HG03457 (cell line): ENCODE results near the gene TNFRSF12A.
"Not testable (repeated sequence)": the region's sequence is repeated elsewhere in the genome, so short reads cannot be mapped to it uniquely, and the experiment has no call there.

Experiments
- ATAC-seq: cut with Tn5 transposase; IDR thresholded peaks from one replicate; pipeline ENCODE4 v1.9.1; 2021; ENCODE audit warnings: moderate number of reproducible peaks; ENCODE audit not compliant: unreplicated experiment

Gene TNFRSF12A

DNA sequence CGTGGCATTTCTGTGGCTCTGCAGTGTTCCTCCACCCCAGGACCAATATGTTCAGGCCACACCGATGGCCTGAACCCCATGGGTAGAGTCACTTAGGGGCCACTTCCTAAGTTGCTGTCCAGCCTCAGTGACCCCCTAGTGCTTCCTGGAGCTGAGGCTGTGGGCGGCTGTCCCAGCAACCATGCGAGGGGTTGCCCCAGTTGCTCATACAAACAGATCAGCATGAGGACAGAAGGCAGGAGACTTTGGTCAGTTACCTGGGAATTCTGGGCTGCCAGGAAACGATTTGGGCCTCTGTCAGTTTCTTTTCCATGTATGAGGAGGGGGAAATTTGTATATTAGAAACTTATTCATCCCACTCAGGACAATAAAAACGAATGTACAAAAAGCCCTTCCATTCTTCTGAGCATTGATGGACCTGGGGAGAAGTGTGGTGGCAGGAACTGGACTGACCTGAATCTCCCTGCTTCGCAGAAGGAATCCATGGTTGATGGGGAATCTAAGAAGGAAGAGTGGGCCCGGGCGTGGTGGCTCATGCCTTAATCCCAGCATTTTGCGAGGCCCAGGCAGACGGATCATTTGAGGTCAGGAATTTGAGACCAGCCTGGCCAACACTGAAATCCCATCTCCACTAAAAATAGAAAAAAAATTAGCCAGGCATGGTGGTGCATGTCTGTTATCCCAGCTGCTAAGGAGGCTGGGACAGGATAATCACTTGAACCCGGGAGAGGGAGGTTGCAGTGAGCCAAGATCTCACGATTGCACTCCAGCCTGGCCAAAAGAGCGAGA, 40.4 kb downstream of the TNFRSF12A start:
- ATAC-seq, result no peak

DNA sequence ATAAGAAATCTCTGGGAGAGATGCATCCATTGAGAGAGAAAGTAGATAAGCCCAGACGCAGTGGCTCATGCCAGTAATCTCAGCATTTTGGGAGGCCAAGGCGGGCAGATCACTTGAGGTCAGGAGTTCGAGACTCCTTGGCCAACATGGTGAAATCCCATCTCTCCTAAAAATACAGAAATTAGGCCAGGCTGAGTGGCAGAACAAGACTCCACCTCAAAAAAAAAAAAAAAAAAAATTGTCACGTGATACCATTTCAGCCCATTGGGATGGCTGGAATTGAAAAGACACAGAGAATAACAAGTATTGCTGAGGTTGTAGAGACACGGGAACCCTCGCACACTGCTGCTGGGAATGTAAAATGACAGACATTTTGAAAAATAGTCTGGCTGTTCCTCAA, 42.4 kb downstream of the TNFRSF12A start:
- no peak for ATAC-seq

DNA sequence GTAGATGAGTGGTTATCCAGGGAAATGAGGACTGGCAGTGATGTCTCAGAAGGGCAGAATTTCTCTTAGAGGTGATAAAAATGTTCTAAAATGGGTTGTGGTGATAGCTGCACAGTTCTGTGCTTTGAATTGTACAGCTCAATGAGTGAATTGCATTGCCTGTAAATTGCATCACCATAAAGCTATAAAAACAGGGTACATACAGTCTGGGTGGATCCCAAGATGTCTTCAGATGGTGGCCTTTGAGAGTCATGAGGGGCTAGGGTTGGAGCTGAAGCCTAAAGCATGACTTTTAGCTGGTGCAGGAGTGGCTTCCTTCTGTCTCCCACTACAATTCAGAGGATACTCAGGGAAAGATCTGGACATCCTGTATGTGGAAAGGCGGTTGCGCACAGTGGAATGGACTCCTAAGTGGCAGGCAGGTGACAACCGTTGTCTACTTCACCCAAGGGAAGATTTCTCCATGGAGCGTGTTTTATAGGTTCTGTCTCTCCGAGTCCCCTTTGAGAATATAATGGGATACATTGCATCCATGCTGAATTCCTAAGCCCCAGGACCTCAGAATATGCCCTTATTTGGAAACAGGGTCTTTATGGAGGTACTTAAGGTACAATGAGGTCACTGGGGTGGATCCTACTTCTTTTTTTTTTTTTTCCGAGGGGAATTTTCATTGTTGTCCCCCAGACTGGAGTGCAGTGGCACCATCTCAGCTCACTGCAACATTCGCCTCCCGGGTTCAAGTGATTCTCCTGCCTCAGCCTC, 43.6 kb downstream of the TNFRSF12A start:
- ATAC-seq, result no peak

DNA sequence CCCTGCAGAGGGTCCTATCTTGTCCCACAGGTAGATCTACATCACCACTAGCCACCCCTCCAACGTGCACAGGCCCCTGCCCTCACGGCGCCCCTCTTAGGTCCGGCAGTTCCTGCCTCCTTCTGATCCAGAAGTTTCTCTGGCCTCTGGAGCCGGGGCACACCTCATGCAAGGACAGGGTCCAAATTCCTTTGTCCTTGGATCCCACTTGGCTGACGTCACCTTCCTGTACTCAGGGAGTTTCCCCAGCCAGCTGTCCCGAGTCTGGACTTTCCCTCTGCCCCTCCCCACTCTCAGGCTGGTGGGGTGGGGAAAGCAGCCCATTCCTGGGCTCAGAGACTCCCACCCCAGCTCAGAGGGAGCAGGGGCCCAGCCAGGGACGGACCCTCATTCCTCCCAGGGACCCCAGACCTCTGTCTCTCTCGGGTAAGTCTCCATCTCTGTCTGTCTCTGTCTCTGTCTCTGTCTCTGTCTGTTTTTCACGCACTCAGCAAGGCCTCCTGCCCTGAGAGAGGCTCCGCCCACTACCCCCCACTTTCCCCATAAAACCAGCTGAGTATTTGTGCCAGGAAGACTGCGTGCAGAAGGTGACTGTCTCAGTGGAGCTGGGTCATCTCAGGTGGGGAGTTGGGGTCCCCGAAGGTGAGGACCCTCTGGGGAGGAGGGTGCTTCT, 45.0 kb downstream of the TNFRSF12A start, which contains the start of gene IL32:
Gene IL32 (plus strand): TSS at position 572 of the 673 bp plus-strand sequence. CDS start 172 bp downstream, outside the sequence.
- ATAC-seq, result no peak

DNA sequence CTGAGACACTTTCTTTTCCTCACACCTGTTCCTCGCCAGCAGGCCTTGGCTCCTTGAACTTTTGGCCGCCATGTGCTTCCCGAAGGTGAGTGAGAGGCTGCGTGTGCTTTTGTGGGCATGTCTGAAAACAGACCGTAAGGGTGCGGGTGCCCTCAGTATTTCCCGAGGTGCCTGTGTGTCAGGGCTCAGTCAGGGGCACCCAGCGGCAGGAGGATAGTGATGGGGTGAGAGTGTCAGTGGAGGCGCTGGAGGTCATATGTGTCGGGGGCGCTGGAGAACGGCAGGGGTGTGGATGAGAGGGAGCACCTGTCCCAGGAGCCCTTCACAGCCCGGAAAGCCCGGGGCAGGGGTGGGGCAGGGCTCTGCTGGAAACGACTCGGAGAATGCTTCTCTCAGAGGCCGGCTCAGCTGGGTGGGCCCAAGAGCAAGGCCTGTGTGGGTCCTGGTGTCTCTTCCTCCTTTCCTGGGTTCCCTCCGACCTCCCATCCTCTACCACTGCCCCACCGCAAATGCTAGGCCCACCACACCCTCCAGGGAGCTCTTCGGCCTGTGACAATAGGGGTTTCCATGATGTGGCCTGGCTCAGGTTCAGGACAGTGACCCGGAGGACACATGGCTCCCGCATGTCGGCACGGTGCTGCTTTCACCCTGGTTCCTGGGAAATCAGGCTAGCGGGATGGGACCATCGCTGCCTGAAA, 45.7 kb downstream of the TNFRSF12A start:
- ATAC-seq, result no peak

DNA sequence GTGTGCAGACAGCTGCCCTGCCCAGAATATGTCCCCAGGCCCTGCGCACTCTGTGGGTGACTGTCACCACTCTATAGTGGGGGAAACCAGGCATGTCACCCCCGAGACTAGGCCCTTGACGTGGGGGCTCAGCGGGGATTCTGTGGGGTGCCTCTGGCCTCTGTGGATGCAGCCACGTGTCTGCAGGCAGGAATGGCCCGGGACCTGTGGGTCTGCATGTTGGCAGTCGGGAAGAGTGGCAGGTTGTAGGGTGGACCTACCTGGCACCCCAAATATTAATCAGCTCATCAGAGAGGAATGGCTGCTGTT, 46.2 kb downstream of the TNFRSF12A start:
- no peak for ATAC-seq

DNA sequence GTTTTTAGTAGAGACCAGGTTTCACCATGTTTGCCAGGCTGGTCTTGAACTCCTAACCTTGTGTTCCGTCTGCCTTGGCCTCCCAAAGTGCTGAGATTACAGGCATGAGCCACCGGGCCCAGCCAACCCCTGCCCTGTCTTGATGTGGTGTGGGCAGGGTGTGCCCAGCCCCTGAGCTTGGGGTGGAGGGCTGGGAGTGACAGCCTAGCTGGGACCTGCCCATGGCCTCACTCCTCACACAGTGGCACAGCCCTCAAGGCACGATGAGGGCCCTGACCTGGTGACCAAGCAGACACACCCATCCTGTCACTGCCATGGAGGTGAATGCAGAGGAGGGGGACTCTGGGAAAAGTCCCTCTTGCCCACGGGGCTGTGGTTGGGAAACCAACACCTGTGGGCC, 48.3 kb downstream of the TNFRSF12A start:
- ATAC-seq, result no peak

DNA sequence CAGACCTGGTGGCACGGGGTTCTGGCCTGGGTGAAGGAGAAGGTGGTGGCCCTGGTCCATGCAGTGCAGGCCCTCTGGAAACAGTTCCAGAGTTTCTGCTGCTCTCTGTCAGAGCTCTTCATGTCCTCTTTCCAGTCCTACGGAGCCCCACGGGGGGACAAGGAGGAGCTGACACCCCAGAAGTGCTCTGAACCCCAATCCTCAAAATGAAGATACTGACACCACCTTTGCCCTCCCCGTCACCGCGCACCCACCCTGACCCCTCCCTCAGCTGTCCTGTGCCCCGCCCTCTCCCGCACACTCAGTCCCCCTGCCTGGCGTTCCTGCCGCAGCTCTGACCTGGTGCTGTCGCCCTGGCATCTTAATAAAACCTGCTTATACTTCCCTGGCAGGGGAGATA, 49.0 kb downstream of the TNFRSF12A start:
- ATAC-seq, result not testable (repeated sequence)

DNA sequence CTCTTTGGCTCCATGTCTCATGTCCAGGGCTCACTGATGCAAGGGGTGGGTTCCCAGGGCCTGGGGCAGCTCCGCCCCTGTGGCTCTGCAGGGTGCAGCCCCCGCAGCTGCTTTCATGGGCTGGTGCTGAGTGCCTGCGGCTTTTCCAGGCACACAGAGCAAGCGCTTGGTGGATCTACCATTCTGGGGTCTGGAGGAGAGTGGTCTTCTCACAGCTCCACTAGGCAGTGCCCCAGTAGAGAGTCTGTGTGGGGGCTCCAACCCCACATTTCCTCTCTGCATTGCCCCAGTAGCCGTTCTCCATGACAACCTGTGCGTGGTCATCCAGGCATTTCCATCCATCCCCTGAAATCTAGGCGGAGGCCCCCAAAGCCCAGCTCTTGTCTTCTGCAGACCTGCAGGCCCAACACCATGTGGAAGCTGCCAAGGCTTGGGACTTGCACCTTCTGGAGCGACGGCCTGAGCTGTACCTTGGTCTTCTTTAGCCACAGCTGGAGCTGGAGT, 50.5 kb downstream of the TNFRSF12A start:
- no peak for ATAC-seq

DNA sequence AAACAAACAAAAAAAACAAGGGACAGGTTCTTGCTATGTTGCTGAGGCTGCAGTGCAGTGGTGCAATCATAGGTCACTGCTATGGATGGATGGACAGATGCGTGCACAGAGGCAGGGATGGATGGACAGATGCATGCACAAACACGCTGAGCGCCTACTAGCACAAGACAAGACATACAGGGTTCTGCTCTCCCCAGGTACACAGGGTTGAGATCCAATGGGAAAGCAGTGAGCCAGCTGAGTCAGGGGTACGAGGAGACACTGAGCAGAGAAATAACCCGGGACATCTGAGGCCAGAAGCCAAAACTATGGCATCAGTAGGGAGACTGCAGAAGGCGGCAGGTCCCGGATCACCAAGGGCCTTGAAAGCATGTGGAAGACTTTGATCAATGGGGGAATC, 51.5 kb downstream of the TNFRSF12A start:
- no peak for ATAC-seq
